GM04503 (cell line): ENCODE results near the gene CYP21A2.

ENCODE experiments used
- DNase-seq: peaks from one replicate; pipeline ENCODE4 v3.0.0-alpha.2; 2012; ENCODE audit warnings: low read depth

The CYP21A2 gene

GRCh38 chr6:32083812-32084768, 45.9 kb downstream of the CYP21A2 start:
- DNase-seq = no peak

GRCh38 chr6:32084780-32085179, 46.6 kb downstream of the CYP21A2 start:
- DNase-seq = no peak

- no peak for DNase-seq
Measured at GRCh38 chr6:32085759-32086459, 47.7 kb downstream of the CYP21A2 start.

GRCh38 chr6:32086661-32087573, 48.7 kb downstream of the CYP21A2 start:
- no peak for DNase-seq

GRCh38 chr6:32087574-32088486, 49.6 kb downstream of the CYP21A2 start:
- DNase-seq = no peak

GRCh38 chr6:32088487-32089049, 50.4 kb downstream of the CYP21A2 start:
- no peak for DNase-seq

GRCh38 chr6:32089082-32089828, 51.0 kb downstream of the CYP21A2 start:
- no peak for DNase-seq
